EH (cell line): ENCODE data around the gene ZBTB4.
"Not testable (repeated sequence)": the region's sequence is repeated elsewhere in the genome, so short reads cannot be mapped to it uniquely, and the experiment has no call there.

Experiments
- DNase-seq: peaks from one replicate; pipeline ENCODE4 v3.0.0-alpha.2; 2015; ENCODE audit warnings: low read depth

Gene ZBTB4

DNA sequence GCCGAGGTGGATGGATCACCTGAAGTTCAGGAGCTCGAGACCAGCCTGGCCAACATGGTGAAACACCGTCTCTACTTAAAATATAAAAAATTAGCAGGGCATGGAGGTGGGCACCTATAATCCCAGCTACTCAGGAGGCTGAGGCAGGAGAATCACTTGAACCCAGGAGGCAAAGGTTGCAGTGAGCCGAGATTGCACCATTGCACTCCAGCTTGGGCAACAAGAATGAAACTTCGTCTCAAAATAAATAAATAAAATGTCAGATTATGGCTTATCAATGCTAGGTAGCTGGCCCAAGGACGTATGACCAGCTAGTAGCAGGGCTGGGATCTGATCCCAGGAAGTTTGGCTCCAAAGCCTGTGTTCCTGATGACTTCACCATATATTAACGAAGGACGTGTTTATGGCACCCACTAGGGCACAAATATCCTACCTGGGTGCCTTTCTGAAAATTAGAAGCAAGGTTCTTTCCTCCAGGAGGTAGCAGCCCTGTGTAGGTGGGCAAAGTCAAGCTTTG is 8.9 kb downstream of the ZBTB4 start:
- DNase-seq, result not testable (repeated sequence)

DNA sequence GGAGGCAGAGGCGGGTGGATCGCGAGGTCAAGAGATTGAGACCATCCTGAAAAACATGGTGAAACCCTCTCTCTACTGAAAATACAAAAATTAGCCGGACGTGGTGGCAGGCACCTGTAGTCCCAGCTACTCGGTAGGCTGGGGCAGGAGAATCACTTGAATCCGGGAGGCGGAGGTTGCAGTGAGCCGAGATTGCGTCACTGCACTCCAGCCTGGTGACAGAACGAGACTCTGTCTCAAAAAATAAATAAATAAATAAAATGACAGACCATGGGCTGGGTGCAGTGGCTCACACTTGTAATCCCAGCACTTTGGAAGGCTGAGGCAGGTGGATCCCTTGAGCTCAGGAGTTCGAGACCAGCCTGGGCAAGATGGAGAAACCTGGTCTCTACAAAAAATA is 9.6 kb downstream of the ZBTB4 start:
- not testable (repeated sequence) for DNase-seq

DNA sequence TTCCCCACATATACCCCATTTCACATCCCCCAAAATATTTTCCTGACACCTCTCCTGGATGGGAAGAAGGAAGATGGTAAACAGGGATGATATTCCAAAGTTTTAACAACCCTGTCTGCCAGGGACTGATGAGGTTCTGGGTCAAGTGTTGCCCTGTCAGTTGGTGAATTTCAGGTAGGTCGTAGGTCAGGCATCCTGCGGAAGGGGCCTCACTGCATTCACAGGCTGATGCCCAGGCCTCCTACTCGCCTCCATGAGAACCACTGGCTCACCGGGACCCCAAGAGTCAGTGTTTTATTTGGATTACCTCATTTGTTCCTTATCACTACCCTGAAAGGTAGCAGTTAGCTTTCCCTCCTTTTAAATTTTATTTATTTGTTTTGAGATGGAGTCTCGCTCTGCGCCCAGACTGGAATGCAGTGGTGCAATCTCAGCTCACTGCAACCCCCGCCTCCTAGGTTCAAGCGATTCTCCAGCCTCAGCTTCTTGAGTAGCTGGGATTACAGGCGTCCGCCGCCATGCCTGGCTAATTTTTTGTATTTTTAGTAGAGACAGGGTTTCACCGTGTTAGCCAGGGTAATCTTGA is 10.5 kb downstream of the ZBTB4 start:
- no peak for DNase-seq

DNA sequence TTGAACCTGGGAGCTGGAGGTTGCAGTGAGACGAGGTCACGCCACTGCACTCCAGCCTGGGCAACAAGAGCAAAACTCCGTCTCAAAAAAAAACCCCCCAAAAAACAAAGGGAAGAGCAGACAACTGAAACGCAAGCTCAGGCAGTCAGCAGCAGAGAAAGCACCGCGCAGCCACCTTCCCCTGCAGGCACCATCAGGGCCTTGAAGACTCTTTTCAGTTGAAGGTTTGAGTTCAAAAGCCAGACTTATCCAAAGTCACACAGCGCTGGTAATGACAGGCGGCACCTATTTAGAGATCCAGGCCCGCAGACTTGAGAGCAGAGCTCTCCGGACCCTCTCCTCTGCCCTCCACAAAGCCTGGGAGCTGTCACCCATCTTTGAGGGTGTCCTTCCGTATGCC is 11.1 kb downstream of the ZBTB4 start:
- DNase-seq, result no peak

DNA sequence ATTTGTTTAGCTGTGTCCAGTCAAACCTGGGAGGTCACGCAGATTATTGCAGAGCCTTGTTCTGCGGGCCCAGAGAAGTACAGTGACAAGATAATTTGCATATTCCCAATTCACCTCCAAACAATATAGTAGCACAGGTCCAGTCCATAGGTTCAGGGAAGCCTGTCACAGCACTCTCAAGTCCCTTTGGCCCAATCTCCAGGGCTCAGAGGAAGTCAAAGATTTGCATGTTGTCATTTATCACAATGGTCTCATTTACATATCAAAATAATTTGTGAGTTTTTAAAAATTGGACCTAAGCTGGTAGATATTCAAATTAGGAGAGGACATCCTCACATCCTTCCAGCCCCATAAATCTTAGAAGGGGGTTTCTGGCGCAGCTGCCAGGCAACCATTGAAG is 11.9 kb downstream of the ZBTB4 start:
- DNase-seq, result no peak

DNA sequence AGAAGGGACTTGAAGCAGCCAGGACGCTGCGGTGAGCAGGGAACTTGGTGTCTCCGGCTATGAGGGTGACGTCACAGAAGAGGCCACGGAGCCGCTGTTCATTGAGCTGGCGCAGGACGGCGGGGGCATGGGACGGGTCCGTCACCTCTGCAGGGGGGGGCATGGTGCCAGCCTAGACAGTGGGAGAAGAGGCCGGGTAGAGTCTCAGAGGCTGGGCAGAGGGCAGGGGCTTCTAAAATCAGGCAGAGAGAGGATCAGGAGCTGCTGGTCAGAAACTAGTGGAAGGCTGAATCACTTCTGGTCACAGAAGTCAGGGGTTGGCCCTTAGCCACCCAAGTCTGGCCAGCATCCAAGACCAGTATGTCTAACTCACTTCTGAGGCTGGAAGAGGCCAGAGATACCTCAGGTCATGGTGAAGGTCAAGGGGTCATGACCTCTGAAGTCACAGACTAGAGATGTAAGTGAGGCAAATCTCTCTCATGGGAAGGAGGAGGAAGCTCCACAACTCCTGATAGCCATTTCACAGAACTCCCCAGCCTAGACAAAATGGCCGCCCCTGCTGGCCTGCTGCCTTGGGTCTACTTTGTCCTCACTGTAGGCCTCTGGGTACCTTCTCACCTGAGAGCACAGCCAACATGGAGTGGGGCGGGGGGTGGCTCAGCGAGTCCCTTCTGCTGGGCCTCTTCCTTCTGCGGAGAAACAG is 12.6 kb downstream of the ZBTB4 start:
- DNase-seq, result peak; percentile 66

DNA sequence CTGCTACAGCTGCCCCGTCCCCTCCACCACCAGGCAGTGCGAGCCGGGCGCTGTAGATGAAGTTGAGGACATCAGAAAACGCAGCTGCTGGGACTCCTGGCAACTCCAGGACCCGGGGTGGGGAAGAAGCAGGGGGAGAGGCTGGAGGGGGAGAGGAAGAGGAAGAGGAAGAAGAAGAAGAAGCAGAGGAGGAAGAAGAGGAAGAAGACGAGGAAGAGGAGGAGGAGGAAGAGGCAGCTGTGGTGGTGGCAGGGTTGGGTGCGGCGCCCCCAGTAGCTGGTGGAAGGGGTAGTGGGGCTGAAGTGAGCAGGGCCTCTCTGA is 13.2 kb downstream of the ZBTB4 start:
- DNase-seq, result no peak

DNA sequence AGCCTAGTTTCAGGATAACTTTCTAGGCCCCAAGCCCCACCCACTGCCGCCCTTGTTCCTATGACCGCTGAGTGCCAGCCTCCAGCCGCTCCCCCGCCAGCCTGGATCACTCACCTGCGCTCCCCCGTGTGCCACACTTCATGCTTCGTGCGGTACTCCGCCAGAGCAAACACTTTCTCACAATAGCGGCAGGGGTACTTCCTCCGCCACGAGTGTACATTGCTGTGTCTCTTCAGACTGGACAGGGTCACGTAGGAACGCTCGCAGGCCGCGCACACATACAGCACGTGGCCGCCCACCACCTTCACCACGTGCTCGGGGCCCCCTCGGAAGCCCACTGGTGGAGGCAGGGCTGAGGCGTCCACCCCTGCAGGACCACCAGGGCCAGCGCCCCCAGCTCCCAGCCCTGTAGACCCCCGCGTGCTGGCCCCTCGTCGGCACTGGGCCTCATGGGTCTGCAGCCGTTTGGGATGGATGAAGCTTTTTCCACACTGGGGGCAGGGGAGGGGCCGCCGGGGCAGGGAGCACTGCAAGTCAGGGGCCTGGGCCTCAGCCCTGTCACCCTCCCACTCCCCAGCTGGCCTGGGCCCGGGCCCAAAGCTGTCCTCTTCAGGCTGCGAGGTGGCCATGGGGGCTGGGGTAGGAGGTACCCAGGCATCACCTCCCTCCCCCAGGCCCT is 13.7 kb downstream of the ZBTB4 start:
- DNase-seq, result no peak

DNA sequence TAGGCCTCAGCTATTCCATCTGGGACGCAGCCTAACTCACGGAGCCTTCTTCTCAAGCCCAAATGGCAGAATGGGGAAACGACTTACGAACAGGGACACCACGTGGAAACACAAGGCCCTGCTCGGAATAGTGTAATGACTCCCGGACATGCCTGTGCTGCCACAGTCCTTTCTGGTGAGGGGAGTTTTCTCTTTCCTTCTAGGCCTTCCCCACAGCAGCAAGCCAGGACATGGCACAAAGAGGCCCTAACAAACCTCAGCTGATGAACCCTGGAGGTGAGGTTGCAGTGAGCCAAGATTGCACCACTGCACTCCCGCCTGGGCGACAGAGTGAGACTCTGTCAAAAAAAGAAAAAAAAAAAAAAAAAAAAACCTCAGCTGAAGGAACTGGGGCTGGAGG is 15.3 kb downstream of the ZBTB4 start:
- DNase-seq, result no peak

DNA sequence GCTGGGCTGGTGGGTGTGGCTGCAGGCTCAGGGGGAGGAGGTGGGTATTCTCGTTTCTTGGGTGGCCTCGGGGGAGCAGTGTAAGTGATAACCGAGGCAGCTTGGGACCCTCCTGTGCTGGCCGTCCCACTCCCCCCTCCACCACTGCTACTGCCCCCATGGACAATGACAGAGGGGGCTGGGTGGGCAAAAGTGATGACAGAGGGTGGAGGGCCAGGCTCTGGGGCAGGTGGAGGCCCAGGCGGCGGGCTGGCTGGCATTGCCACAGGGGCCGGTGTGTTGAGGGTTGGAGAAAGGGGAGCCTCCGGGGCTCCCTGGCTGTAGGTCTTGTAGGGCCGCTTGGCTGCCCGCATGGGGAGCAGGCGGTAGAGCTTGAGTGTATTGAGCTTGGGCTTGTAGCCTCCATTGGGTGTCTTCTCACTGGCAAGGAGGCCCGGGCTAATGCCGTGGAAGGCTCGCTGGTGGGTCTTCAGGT is 16.0 kb downstream of the ZBTB4 start:
- no peak for DNase-seq

DNA sequence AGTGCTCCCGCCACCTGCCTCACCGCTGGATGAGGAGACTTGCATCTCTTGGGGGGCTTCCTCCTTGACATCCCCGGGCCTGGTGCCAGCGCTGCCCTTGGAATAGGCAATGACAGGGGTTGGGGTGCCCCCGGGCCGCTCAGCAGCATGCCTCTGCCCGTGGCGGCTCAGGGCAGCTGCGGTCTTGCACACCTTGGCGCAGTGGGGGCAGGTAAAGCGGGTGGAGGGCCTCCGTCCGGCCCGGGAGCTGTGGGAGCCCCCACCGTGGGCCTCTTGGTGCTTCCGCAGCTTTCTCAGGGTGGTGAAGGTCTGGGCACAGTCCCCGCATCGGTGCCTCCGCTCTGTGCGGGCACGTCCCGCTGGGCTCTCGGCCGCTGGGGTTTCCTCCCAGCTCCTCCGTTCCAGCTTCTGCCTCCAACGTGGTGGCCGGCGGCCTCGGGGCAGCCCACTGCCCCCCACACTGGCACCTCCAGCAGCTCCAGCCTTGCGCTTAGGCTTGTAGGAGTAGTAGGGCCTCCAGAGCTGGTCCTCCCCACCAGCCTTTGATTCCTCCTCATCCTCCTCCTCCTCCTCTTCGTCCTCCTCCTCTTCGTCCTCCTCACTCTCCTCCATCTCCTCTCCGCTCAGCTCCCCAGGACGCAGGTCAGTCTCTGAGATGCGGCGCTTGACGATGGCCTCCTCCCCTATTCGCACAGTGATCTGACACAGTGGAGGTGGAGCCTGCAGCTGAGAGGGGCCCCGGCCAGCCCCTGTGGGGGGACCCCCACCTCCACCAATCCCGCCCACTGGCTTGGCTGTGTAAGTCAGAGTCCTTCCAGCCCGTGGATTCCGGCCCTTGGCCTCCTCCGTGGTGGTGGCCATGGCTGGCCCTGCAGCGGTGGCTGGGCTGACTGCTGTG is 16.7 kb downstream of the ZBTB4 start:
- no peak for DNase-seq

DNA sequence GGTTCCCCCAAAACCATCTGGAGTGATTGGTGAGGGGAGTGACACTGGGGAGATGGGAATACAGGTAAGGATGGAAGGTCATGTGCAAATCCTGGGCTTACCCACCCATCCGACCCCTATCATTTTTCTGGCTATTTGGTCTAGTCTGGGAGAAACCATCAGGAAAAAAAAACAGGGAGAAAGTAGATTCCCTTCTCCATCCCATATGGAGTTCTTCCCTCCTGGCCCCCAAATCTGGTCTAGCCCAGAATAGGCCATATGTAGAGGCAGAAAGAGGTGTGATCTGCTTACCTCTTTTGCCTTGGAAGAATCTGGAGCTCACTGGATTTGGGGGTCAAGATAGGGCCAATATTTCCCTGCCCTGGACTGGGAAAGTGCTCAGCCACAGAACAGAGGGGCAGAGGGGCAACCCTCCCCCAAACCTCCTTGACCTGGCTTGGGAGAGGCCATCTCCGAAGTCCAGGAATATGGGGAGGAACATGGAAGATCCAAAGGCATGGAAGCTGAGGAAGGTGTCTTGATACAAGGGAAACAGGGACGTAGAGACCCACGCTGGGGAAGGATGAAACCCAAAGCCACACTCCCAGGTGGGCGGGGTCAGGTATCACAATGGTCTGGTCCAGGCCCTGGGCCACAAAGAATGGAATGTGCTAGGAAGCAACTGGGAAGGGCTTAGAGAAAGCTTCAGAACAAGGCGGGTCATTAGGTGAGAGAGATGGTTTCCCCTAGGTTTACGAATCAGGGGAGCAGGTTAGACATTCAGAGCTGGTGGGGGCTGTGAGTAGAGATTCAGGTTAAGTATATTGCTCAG is 18.4 kb downstream of the ZBTB4 start:
- DNase-seq, result no peak

DNA sequence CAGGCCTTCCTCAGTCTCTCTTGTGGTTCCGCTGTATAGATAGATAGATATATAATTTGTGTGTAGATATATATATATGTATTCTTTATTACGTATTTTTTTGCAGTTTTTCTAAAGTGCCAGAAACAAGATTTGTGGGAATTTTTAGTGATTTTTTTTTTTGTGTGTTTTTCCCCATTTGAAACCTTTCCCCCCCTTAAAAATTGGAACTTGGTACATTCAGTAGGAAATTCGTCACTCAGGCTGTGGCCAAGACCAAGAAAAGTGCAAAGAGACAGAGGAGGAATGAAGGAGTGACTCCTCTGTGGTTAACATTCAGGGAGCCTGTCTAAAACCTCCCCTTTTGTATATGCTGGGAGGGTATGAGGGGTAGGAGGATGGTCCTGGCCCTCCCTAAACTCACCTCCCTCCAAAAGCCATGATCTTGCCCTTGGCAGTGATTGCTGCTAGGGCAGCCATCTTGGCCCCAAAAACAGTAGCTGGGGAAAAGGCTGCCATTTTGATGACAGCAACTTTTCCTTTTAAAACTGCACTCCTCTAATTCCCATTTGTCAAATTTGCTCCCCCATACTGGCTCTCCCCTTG is 19.4 kb downstream of the ZBTB4 start:
- DNase-seq, result peak; percentile 27

DNA sequence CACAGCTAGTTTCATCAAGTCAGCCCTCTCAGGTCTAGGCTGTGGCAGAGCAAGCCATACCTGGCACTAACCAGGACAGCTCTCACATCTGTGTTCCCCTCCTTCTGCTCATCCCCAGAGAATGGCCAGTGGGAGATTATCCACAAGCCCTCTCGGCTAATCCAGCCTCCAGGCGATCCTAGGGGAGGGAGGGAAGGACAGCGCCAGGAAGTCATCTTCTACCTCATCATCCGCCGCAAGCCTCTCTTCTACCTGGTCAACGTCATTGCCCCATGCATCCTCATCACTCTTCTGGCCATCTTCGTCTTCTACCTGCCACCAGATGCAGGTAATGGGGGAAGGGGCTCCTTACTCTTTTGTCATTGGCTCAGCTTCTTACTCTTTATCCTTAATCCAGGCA is 31.0 kb downstream of the ZBTB4 start:
- no peak for DNase-seq

DNA sequence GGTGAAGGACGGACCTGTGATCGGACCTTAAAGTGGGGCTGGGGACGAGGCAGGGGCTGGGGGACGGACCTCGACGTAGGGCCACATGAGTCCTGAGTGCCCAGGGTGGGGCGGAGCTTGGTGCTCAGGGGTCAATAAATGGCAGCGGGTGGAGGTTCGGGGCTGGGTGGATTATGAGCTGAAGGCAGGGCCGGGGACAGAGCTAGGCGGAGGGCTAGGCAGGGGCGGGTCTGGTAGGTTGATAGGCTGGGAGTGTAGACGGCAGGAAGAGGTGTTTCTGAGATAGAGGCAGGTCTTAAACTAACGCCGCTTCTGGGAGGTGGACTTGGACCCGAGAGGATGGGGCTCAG is 33.8 kb downstream of the ZBTB4 start:
- DNase-seq, result no peak

DNA sequence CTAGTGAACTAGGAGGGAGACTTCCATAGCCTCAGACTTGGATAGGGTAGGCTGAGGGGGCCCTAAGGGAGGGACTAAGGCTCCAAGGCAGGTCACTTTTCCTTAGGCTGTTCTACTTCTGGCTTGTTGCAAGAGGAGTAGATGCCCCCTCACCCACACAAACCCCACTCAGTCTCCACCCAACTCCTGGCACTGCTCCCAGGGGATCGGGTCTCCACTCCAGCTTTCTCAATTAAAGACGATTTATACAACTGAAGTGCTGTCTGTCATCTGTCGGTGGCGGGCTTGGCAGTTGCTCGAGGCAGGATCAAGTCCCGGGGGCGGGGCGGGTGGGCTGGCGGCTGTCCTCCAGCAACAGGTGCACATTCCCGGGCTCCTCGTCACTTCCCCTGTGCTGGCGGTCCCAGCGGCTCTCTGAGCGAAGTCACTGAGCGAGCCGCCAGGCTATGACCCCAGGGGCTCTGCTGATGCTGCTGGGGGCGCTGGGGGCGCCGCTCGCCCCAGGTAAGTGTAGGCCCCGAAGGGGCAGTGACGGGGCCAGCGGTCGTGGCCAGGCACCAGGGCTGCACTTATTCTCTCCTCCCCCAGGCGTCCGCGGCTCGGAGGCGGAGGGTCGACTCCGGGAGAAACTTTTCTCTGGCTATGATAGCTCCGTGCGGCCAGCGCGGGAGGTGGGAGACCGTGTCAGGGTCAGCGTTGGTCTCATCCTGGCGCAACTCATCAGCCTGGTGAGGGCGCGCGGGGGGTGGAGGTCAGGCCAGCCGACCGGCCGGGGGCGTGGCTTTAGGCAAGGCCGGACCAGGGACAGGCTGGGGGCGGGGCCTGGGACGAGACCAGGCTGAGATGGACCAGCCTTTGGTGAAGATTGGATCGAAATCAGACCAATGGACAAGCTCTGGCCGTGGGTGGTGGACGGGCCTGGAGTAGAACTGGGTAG is 34.5 kb downstream of the ZBTB4 start, which contains the start of gene CHRNB1:
CHRNB1 (plus strand) TSS at position 380 of the 937 bp plus-strand sequence; CDS start at position 447, 67 bp downstream.
- peak; percentile 52 for DNase-seq

DNA sequence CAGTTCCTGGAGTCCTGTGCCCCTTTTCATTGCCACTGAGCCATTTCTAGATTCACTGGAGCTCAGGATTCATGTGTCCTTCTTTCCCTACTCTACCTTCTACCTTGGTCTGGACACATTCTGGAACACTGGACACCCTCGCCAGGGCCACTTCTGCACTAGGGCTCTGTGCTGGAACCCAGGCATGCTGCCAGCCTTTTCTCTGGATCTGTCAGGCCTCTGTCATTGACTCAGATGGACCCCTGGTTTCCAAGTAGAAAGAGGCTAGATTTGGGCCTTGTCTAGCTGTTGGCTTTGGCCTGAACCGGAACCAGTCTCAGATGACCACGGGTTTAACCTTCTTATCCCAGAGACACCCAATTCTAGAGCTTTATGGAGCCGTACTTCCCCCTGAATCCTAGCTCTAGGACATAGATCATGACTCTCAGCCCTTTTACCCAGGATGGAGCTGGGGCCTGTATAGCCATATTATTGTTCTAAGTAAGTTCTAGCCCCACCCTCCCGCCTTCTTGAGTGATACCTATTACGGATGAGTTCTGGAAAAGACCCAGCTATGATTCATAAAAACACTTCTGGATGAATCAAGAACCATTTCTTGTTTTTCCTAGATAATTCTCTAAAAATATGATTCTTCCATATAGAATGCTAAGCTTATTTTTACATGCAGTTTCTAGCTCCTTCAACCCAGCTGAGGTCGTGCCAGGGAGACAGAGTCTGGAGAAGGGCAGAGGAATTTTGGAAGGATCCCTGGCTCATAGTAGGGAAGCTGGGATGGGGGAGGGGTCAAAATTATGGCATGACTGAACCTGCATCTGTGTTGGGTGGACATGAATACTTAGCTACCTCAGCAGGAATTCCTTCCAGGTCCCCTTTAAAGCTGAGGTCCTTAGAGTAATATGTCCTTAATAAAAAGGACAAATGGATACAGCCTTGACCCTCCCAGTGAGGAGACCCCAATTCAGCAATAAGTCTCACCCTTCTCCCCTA is 35.6 kb downstream of the ZBTB4 start:
- DNase-seq, result peak; percentile 57

DNA sequence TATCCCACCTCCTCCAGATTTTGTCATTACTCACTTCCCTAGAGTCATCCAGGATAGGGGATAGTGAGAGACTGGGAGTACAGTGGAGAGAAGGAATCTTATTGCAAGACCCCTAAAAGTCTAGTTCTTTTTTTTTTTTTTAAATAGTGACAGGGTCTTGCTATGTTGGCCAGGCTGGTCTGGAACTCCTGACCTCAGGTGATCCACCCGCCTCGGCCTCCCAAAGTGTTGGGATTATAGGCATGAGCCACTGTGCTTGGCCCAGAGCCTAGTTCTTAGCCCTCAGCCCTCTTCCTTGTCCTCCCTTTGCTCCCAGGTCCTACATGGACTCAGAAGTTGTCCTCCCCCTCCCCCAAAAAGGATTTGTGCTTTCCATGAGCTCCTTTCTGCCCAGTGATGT is 37.3 kb downstream of the ZBTB4 start:
- no peak for DNase-seq

DNA sequence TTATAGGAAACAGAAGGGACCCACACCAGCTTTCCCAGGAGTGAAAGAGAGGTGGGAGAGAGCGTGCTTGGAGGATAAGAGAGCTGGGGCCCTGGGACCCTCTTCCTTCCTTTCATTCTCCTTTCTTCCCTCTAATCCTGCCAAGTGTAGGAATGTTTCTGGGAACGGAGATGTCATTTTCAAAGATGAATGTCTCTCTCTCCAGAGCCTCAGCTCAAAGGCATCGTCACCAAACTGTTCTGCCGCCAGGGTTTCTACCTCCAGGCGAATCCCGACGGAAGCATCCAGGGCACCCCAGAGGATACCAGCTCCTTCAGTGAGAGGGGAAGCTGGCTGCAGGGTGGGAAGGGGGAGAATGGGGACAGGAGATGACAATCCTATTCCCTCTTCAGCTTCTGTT is 38.2 kb downstream of the ZBTB4 start:
- DNase-seq, result no peak
